Left forelimb (tissue), 1 donor: ENCODE data around the gene DAZAP1.
"Not testable (repeated sequence)": the region's sequence is repeated elsewhere in the genome, so short reads cannot be mapped to it uniquely, and the experiment has no call there.

Source experiments
- DNase-seq: peaks from one replicate; pipeline ENCODE4 v3.0.0-alpha.2; 2018; ENCODE audit warnings: low spot score

The DAZAP1 gene

DNA sequence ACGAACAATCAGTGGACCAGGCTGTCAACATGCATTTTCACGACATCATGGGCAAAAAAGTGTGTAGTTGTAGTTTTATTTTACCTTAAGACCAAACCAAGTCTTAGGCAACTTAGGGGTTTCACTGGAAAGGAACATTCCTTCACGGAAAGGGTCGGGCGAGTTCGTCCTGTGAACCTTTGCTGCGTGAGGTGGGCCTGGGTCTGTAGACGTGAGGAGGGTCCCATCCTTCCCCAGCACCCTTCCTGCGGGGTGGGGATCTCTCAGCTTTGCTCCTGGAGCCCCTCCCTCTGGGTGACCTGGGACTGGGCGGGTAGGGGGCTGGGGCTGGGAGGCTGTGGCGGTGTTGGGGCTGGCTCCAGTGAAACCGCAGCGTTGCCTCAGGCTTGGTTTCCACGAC, 18.5 kb downstream of the DAZAP1 start:
- no peak for DNase-seq

- no peak for DNase-seq
These were observed 19.4 kb downstream of the DAZAP1 start for GRCh38 chr19:1426736-1427135.

- DNase-seq = no peak
These were observed 20.0 kb downstream of the DAZAP1 start for GRCh38 chr19:1427221-1427920.

GRCh38 chr19:1428738-1429391, 21.5 kb downstream of the DAZAP1 start:
- no peak for DNase-seq

DNA sequence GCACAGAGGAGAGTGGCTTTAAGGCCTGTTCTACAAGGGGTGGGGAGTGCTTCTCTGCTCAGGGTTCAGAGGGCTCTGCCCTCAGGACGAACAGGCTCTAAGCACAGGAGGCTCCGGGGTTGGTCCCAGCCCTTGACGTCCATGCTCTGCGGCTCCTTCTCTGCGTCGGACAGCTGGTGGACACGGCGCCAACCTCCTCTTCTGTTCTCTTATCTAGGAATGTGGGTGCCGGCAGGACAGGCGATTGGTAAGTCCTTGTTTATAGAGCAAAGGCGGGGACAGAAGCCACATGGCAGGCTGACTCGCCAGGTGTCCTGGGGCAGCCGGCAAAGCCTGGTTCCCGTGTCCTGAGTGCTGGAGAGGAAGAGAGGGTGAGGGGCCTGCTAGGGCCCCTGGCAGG, 22.4 kb downstream of the DAZAP1 start:
- no peak for DNase-seq

- no peak for DNase-seq
These were observed 22.9 kb downstream of the DAZAP1 start for GRCh38 chr19:1430246-1430645.

DNA sequence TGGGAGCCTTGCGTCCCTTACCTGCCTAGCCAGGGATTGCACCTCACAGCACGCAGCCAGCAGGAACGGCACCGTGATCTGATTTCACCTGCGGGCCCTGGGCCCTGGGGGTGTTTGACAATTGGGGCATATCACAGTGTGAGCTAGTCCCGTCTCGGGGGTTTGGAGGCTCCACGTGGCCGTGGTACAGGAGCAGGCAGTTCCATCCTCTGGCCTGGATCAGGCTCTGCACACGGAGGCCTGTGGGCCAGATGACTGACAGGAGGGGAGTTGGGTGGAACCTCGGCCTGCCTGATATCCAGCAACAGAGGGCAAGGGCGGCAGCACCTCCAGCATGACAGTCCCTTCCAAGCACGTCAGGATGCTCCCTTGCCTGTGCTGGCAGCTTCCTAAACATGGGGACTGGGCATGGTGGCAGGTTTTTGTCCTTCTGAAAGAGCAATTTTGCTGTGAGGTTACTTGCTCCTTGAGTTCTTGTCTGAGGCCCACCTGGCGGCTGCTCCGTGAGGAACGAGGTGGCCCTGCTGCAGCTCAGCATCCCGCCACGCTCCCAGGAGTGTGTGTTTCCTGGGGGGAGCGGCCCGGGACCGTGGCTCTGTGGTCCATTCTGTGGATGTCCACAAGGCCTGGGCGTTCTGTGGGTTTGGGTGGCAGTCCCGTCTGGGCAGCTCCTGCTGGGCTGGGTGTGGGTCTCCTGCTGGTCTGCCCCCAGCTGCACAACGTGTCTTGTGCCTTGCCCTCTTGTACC, 24.5 kb downstream of the DAZAP1 start:
- no peak for DNase-seq

DNA sequence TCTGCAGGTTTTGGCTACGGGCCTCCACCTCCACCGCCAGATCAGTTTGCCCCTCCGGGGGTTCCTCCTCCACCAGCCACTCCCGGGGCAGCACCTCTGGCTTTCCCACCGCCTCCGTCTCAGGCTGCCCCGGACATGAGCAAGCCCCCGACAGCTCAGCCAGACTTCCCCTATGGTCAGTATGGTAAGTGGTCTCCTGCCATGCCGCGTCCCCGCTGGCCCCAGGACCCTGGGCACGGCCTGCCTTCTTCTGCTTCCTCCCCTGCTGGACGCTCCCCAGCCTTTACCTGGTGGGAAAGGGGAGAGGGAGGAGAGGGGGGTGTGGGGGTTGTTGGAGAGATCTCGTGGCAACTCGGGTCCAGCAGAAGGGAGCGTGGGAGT, 25.1 kb downstream of the DAZAP1 start:
- no peak for DNase-seq

DNA sequence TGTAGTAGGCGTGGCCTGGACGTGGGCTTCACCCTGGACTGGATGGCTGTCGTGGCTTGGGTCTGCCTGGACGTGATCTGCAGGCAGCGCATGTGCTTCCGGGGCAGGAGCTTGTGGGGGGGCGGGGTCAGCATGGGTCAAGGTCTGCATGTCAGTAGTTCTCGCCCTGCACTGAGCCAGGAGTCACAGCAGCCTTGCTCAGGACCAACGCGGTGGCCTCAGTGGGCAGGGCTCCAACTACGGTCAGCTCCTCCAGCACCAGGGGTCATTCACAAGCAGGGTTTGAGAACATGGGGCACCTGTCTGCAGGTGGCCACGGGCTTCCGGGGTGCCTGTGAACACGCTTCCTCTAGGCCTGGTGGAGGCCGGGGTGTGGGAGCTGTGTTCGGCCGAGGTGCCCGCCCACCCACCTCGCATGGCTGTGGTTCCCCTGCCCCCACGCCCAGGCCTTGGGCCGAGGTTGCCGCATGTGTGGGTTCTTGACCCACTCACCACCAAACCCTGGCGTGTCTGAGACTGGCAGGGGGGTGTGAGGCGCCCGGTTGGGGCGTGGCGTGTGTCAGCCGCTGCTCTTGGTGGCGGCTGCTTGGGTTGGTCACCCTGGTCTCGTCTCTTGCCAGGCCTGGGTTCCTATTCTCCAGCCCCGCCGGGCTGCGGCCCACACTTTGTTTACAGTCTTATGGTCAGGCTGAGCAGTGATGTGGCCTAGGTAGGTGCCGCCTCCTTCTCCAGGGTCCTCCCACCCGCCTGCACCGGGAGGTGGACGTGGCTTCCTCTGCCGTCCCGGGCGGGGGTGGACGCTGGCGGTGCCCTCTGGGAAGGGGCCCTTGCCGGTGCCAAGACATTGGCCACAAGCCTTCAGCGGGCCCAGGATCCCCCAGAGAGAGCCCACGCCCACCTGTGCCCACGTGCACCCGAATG, 26.0 kb downstream of the DAZAP1 start:
- no peak for DNase-seq

GRCh38 chr19:1434040-1434366, 26.6 kb downstream of the DAZAP1 start:
- DNase-seq = no peak

DNA sequence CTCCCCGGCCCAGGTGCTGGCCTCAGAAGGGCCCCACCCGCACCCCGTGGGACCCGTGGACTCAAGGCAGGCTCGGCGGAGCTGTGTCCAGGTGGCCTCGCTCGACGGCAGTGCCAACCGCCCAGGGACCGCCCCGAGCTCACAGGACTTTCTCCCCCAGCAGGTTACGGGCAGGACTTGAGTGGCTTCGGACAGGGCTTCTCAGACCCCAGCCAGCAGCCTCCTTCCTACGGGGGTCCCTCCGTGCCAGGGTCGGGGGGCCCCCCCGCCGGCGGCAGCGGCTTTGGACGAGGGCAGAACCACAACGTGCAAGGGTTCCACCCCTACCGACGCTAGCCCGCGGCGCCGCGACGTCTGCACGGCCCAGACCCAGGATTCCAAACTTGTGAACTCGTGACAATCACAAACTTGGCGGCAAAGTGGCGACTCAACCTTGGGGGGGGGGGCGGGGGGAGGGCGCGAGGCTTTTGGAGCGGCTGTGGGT, 27.2 kb downstream of the DAZAP1 start:
- no peak for DNase-seq

DNA sequence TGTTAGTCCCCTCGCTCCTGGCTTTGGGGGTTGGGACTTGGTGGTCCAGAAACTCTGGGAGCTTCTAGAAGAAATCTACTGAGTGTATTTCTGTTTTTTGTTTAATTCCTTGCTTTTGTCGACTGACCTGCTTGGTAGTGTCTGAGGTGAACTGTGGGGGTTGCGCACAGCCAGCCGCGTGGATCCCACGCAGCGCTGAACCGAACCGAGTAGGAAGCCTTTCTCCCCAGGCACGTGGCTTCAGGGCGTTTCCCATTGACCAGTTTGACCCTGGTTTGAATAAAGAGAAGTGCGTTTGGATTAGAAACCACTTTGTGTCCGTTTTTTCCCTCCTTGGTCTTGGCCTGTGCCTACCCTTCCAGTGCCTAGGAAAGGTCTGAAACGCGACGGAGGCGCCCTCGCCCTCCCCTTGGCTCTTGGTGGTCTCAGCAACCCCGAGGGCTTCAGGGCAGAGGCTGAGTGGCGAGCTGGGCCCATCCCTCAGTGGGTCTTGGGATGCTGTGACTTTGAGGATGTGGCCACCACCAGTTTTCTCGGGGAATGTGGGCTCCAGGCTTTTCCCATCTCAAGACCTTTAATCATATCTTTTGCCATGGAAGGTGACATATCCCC, 28.1 kb downstream of the DAZAP1 start:
- no peak for DNase-seq

- DNase-seq = no peak
These were observed 30.2 kb downstream of the DAZAP1 start for GRCh38 chr19:1437609-1438008.

DNA sequence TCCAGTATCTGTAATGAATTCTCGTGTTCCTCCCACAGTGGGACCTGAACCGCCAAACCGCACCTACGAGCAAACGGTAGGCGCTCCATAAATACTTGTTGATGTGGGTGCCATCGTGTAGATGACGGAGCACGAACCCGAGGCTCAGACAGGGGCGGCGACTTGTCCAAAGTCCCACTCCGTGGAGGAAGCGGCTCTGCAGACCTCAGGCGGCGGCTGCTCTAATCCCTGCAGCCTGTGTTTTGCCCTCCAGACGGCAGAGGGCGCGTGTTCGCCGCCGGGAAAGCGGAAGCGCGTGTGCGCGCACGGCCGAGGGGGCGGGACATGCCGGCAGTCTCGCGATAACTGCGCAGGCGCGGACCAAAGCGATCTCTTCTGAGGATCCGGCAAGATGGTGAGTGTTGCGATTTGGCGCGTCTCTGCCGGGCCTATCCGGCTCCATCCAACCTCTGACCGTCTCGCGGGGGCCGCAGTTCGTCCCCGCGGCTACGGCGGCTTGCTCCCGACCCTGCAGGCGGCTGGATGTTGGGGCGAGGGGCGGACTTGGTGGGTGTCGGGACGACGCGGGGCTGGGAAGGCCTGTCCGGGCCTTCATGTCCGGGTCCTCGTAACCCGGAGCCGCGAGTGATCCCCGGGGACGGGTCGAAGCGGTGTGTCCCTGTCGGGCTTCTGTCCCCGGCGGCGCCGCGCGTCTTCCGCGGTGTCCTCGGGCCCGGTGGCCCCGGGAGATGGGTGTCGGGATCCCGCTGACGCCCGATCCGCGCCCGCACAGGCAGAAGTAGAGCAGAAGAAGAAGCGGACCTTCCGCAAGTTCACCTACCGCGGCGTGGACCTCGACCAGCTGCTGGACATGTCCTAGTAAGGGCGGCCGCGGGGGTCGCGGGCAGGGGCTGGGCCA, 30.9 kb downstream of the DAZAP1 start, which contains the start of gene RPS15:
TSS of gene RPS15 (plus strand) at position 362 of the 898 bp plus-strand sequence. CDS start at position 392, 30 bp downstream.
- peak; percentile 98 for DNase-seq

DNA sequence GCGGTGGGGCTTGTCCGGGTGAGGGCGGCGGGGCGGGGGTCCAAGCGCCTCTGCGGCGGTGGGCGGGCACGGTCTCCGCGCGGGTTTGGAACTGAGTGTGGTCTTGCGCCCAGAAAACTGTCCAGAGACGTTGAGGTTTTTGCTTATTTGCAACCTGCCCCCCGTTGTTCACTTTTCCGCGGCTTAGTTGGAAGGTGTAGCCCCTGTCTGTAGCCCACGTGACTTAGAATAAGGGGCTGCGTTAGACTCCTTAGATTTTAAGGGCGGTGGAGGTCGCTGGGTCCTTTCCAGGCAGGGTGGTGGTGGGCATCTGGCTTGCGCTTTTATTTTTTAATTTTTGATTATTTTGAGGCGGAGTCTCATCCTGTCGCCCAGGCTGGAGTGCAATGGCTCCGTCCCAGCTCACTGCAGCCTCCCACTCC, 31.6 kb downstream of the DAZAP1 start:
- DNase-seq = no peak

GRCh38 chr19:1439525-1440417, 32.4 kb downstream of the DAZAP1 start:
- not testable (repeated sequence) for DNase-seq

DNA sequence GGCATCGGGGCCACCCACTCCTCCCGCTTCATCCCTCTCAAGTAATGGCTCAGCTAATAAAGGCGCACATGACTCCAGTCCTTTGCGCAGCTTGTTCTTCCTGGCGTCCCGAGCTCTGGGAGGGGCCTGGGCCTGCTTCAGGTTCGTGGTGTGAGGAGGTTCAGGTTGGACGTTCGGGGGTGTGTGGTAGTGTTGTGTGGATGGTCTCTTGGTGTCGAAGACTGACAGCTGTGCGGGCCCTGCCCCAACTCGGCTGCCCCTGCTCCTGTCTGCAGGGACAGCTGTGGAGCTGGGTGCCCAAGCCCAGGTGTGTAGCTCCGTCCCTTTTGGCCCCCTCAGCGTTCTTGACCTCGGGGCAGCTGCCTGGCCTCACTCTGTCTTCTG, 33.0 kb downstream of the DAZAP1 start:
- DNase-seq = no peak

DNA sequence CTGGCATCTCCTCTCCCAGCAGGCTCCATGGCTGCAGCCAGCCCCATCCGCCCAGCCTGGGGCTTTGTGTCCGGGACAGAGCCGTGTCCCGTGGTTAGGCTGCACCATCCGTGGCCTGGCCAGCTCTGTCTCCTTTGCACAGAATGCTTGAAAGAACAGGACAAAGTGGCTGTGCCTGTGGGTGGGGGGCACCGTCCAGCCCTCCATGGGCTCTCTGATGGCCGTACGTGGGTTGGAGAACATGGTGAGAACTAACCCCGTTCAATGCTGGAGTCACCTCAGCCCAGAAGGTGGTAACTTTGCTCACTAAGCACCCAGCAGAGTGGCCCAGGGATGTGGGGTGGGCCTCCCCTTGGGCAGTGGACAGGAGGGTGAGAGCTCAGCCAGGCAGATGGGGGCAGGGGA, 33.6 kb downstream of the DAZAP1 start:
- DNase-seq = no peak

- no peak for DNase-seq
These were observed 34.5 kb downstream of the DAZAP1 start for GRCh38 chr19:1441677-1442438.
